ENCODE data around the gene DMD. TPM values are rescaled to one million over a fixed set of nuclear protein-coding genes. Genes with fewer than 3 reads are reported as not detected.

The DMD gene
- polyA plus RNA-seq, 2 of the 4 experiments (the other 2 are of a cell fraction) = 0.03 TPM; not detected in 1

DNA sequence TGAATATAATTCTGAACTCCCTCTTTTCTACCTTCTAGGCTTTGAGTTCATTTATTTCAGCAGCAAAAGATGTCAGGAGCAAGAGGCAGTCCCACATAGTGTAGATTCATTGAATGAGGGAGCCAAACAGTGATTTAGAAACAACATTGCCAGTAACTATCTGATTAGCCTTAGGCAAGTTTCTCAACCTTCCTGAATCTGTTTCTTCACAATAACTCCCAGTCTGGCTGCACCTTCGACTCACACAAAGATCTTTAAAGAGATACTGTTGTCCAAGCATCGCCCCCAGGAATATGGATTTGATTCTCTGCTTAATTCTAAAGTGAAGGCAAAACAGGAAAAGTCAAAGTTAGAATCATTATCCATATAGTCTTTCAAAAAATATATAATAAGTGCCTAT, 1026.2 kb downstream of the DMD start (continued):
- TF ChIP-seq, protein P1, sequence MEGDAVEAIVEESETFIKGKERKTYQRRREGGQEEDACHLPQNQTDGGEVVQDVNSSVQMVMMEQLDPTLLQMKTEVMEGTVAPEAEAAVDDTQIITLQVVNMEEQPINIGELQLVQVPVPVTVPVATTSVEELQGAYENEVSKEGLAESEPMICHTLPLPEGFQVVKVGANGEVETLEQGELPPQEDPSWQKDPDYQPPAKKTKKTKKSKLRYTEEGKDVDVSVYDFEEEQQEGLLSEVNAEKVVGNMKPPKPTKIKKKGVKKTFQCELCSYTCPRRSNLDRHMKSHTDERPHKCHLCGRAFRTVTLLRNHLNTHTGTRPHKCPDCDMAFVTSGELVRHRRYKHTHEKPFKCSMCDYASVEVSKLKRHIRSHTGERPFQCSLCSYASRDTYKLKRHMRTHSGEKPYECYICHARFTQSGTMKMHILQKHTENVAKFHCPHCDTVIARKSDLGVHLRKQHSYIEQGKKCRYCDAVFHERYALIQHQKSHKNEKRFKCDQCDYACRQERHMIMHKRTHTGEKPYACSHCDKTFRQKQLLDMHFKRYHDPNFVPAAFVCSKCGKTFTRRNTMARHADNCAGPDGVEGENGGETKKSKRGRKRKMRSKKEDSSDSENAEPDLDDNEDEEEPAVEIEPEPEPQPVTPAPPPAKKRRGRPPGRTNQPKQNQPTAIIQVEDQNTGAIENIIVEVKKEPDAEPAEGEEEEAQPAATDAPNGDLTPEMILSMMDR (IDR thresholded peaks at IDR 0.05) = no peak
- TF ChIP-seq RARB (CRISPR knock-in tag; IDR thresholded peaks at IDR 0.05) (no peak), HEYL (CRISPR knock-in tag; IDR thresholded peaks at IDR 0.05) (no peak), HOXB13 (CRISPR knock-in tag; IDR thresholded peaks at IDR 0.05; ENCODE audit: low read depth) (no peak), JUNB (IDR thresholded peaks at IDR 0.05) (no peak)

DNA sequence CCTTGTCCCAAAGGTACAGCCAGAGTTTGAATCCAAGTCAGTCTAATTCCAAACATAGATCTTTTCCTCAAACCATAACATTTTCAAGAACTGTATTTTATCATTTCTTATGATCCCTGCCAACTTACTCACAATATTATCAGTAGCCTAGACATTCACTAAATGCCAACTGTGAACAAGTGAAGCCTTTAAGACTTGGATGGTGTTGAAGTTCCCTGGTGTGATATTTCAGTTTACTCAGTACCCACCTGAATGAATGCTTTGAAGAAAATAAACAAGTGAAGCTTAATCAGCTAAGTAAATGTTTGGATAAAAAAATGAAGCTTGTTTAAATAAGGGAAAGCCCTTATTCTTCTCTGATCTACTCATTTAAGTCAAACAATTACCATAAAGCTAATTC, 1028.3 kb downstream of the DMD start:
- FAIRE-seq (peak; percentile 28), ATAC-seq (no peak), DNase-seq (ENCODE audit: low read depth in 1 of 2, low spot score in 1 of 2) (no peak)
- Histone ChIP-seq H3K9me3 (no peaks in the 10 kb centered on the region), H3K4me2 (no peak overlapping the region), H3K4me3 (no peak overlapping the region), H3K27ac (no peak overlapping the region), H3K4me1 (no peaks in the 10 kb centered on the region)
- POLR2A ChIA-PET = no interaction called here
- TF ChIP-seq, protein P2, sequence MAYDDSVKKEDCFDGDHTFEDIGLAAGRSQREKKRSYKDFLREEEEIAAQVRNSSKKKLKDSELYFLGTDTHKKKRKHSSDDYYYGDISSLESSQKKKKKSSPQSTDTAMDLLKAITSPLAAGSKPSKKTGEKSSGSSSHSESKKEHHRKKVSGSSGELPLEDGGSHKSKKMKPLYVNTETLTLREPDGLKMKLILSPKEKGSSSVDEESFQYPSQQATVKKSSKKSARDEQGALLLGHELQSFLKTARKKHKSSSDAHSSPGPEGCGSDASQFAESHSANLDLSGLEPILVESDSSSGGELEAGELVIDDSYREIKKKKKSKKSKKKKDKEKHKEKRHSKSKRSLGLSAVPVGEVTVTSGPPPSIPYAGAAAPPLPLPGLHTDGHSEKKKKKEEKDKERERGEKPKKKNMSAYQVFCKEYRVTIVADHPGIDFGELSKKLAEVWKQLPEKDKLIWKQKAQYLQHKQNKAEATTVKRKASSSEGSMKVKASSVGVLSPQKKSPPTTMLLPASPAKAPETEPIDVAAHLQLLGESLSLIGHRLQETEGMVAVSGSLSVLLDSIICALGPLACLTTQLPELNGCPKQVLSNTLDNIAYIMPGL (CRISPR knock-in tag; IDR thresholded peaks at IDR 0.05; ENCODE audit: borderline replicate concordance) = no peak
- no peak for TF ChIP-seq HOXA7 (CRISPR knock-in tag; IDR thresholded peaks at IDR 0.05)
- no peak for TF ChIP-seq EP300 (IDR thresholded peaks at IDR 0.05)
- CTCF ChIA-PET = no interaction called here

DNA sequence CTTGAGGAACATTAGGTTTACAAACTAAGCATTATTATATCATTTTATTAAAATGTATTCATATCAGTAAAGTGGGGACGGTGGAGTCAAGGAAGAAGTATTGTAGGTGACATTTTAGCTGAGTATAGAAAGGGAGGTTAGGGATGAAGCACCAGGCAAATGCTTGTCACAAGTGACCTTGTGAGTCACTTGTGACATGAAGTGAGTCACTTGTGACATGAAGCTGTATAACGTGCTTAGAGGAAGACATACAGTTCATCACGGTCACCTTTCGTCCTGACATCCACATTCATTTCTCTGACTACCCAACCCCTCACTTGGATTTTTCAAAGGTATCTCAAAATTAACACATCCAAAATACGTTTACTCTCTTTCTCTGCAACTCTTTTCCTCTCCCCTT, 1034.8 kb downstream of the DMD start:
- Histone ChIP-seq H3K4me2 (no peak overlapping the region), H3K27ac (no peak overlapping the region), H3K4me3 (no peak overlapping the region), H3K4me1 (no peaks in the 10 kb centered on the region), H3K9me3 (no peaks in the 10 kb centered on the region)
- ChIA-PET CTCF (no interaction called here), POLR2A (no interaction called here)
- 2% methylated on average over 5 of the region's 5 CpGs for WGBS (ENCODE audit: missing lambda C conversion rate)
- TF ChIP-seq KDM5A (IDR thresholded peaks at IDR 0.05) (no peak), NPAS2 (CRISPR knock-in tag; IDR thresholded peaks at IDR 0.05; ENCODE audit: borderline replicate concordance) (no peak), FOSL2 (IDR thresholded peaks at IDR 0.05) (no peak), FOSL2 (CRISPR knock-in tag; IDR thresholded peaks at IDR 0.05) (no peak), ZNF302 (CRISPR knock-in tag; IDR thresholded peaks at IDR 0.05) (no peak), POLR2A (IDR thresholded peaks at IDR 0.05; ENCODE audit: low read length) (no peak), ESRRA (IDR thresholded peaks at IDR 0.05; ENCODE audit: borderline replicate concordance, low read length) (no peak), EP300 (IDR thresholded peaks at IDR 0.05) (no peak), KDM1A (IDR thresholded peaks at IDR 0.05; ENCODE audit: low read depth) (no peak), SREBF2 (IDR thresholded peaks at IDR 0.05) (no peak), JUN (IDR thresholded peaks at IDR 0.05) (no peak)
- TF ChIP-seq, protein P2 (CRISPR knock-in tag; IDR thresholded peaks at IDR 0.05; ENCODE audit: borderline replicate concordance) = no peak
- TF ChIP-seq, protein P3, sequence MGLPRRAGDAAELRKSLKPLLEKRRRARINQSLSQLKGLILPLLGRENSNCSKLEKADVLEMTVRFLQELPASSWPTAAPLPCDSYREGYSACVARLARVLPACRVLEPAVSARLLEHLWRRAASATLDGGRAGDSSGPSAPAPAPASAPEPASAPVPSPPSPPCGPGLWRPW (IDR thresholded peaks at IDR 0.05) = no peak
- ATAC-seq (no peak), FAIRE-seq (no peak), DNase-seq (ENCODE audit: low read depth in 1 of 2, low spot score in 1 of 2) (no peak)

Data from A549 (cell line).